ENCODE results near the gene FGF14.

DNA sequence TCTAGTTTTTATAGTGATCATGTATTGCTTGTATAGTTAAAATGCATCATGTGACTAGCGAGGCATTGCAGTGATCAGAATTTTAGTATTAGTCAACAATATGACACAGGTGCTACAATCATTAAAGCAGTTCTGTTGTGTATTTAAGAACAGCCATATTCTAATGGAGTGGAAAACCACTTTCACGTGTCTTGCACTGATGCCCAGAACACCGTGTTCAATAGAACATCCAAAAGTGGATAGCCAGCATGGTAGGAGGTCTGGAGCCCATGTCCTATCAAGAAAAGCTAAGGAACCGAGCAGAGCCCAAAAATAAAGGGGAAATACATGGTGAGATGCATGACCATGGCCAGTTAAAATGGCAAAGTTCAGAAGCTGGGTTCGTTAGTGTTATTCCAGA is 55.1 kb downstream of the FGF14 start:
- TF ChIP-seq, protein P1, sequence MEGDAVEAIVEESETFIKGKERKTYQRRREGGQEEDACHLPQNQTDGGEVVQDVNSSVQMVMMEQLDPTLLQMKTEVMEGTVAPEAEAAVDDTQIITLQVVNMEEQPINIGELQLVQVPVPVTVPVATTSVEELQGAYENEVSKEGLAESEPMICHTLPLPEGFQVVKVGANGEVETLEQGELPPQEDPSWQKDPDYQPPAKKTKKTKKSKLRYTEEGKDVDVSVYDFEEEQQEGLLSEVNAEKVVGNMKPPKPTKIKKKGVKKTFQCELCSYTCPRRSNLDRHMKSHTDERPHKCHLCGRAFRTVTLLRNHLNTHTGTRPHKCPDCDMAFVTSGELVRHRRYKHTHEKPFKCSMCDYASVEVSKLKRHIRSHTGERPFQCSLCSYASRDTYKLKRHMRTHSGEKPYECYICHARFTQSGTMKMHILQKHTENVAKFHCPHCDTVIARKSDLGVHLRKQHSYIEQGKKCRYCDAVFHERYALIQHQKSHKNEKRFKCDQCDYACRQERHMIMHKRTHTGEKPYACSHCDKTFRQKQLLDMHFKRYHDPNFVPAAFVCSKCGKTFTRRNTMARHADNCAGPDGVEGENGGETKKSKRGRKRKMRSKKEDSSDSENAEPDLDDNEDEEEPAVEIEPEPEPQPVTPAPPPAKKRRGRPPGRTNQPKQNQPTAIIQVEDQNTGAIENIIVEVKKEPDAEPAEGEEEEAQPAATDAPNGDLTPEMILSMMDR (IDR thresholded peaks at IDR 0.05; ENCODE audit: poor library complexity), result no peak
- no peak for TF ChIP-seq EZH2 (IDR thresholded peaks at IDR 0.05; ENCODE audit: borderline replicate concordance)
